GM19463 (cell line): ENCODE results near the gene MRPL12.
A peak's percentile ranks its signal among the peaks of the same experiment; 100 is the strongest.

Experiments
- ATAC-seq: cut with Tn5 transposase; IDR thresholded peaks from one replicate; pipeline ENCODE4 v1.9.1; 2021; ENCODE audit warnings: mild to moderate bottlenecking, moderate library complexity; ENCODE audit not compliant: unreplicated experiment

Gene MRPL12

DNA sequence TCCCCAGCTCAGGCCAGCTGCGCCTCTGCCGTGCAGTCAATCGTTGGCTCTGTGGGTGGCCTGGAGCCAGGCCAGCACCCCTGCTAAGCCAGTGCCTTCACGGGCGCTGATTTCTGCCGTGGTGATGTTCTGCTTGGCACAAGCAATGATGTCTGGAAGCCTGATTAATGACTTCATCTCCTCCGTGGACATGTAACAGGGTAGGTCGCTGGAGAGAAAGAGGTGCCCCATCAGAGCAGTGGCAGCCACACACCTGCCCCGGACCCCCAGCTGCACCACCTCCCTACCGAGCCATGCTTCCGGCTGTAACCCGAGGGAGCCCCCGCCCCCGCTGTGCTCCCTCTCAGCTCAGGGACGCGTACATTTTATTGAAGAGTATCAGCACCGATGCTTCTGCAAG is 21.5 kb upstream of the MRPL12 start:
- no peak for ATAC-seq

DNA sequence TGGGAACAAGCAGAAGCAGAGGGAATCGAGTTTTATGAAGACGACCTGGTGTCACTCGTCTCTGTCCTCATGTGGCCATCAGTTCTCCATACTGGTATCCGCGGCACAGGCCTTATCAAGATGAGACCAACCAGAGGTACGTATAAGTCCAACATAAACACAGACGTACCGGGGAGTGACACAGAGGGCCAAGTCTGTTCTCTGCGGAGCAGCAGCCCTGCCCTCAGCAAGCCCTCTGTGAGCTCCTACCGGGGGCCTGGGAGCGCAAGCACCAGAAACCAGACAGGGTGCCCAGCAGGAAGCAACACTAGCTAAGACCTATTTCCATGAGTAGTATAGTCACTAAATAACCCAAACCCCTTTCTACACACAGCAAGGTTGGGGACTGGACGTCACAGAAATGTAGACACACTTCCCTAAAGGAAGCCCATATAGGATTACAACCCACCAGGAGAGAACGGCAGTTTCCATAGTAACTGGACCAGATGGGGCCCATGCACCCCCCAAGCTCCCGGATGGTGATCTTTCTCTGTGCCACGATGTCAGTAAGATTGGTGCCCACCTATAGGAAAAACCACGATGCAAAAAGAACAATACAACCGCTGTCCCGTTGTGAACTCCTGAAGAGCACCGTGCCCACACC is 20.5 kb upstream of the MRPL12 start:
- ATAC-seq, result no peak

DNA sequence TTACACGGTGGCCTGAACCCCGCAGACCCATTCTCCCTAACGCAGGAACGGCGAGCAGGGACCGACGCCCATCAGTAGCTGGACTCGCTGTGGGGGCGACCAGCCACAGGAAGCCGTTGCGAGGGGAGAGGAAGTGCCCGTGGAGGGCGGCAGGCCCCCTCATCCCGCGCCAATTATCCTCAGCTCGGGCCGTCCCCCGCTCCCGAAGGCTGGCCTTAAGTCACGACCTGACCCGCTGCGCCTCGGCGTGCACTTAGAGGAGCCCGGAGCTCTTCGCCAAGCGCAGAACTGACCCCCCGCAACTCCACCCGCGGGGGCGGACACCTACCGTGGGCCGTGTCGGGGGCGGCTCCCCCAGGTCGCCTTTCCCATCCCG is 20.0 kb upstream of the MRPL12 start:
- ATAC-seq, result peak; percentile 9

DNA sequence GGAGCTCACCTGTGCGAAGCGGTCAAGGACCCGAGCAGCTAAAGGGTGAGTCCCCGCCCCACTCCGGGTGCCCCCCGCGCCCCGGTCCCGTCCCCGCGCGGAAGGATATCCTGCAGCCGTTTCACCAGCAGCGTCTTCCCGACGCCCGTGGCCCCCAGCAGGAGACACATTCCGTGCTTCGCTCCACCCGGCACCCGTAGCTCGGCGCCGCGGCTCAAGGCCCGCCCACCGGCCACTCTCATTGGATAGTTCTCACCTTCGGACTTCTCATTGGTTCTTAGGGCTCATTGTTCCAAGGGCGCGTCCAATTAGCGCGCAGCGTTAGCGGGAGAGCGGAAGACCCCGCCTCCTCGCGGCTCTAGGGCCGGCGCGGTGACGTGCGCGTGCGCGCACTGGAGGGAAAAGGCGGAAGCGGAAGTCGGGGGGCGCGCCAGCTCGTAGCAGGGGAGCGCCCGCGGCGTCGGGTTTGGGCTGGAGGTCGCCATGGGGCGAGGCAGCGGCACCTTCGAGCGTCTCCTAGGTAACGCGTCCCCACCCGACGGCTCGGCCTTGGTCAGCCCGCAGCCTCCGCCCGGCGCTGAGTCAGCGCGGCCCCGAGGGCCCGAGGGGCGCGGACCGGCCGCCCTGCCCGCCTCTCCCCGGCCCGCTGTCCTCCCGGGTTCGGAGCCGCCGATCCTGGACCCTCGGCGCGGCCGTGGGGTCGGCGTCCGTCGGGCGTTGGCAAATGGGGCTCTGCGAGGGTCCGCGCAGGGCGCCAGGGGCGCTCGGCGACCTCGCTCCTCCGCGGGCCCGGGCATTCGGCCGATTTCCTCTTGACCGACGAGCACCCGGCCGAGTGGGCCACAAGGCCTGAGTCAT is 19.4 kb upstream of the MRPL12 start, which contains the start of the genes ARL16 and HGS:
ARL16 (minus strand) TSS at position 214 of the 858 bp plus-strand sequence; CDS start at position 170, 44 bp downstream.
HGS (plus strand) TSS at position 428 of the 858 bp plus-strand sequence; CDS start at position 484, 56 bp downstream.
- peak; percentile 91 for ATAC-seq

DNA sequence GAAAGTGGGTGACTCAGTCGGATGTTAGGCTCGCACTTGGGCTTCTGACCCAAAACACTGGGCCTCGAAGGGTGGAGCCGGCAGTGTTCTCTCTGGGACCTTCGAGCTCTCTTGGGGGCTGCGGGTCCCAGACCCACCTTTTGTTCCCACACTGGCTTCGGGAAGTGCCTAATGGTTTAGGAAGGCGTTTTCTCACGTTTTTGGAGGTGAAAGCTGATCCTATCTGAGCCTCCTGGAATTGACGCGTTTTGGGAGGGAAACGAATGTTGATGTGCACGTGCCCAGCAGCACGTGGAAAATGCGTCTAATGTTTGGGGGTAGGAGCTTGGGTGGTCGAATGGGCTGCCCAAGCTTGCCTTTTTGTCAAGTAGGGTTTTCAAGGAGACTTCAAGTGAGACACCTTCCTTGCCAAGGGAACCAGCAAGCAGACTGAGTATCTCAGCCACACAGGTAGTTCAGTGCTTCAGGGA is 18.7 kb upstream of the MRPL12 start:
- peak; percentile 8 for ATAC-seq

DNA sequence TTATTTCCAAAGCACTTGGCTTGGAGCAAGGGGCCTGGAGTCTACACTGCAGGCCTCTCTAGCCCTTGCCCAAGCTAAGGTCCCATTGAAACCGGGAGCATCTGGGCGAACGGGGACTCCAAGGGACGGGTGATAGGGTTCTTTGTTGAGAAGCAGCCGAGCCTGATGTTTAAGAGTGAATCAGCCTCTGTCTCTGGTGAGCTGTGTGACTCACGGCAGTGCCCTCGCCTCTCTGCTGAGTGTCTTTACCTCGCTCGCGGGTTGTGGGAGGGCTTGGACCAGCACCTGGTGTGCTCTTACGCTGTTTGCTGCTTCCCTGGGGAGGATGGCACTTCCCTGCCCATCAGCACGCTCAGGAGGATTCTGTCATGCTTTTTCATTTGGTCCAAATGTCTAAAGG is 18.1 kb upstream of the MRPL12 start:
- ATAC-seq, result no peak

DNA sequence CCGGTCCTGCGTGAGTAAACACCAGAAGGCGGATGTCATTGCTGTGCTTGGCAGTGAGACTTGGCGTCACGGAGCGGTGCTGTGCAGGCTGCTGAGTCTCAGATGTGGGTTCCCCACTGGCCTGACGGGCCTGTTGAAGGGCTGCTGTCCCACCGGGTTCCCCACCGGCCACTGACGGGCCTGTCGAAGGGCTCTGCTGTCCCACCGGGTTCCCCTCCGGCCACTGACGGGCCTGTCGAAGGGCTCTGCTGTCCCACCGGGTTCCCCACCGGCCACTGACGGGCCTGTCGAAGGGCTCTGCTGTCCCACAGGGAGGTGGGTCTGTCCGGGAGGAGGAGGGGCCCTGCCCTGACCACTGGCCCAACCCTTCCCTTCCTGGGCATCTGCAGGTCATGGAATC is 16.6 kb upstream of the MRPL12 start:
- ATAC-seq, result no peak

DNA sequence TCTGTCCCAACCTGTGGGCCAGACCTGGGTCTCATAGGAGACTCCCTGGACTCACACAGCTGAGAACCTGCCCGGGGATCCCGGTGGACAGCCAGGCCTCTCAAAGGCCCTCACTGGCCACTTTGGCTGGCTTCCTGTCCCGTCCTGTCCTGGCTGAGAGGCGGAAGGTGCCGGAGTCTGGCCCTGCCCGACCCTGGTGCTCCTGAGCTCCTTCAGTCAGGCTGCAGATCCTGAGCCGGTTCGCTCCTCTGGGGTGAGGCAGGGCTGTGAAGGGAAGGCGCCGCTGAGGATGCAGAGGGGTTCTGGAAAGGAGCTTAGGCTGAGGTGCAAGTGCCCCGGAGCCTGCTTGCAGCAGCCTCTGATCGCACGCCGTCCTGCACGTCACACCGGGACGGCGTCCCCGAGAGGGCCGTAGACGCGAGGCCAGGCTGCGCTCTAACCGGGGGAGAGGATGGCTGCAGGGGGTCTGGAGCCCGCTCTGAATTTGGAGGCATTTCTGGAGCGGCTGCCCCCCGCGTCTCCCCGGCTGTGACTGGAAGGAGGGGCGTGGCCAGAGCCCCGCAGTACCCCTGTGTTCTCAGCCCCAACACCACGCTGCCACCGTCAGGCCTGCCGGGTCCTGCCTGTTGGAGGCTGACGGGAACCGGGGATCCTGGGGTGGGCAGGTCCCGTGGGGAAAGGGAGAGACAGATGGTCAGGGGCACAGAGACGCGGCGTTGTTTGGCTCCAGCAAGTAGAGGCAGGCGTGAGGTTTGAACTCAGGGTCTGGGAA is 15.2 kb upstream of the MRPL12 start:
- no peak for ATAC-seq

DNA sequence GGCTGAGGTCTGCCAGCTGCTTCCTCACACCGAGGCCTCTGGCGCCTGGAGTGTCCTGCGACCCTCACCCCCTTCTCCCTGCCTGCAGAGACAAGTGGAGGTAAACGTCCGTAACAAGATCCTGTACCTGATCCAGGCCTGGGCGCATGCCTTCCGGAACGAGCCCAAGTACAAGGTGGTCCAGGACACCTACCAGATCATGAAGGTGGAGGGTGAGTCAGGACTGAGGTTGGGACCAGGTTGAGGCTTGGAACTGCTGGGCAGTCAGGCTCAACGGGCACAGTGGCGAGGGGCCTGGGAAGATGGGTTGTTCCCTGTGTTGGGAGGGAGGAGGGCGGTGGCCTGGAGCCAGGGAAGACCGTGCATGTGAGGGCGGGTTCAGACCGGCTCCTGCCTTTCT is 14.6 kb upstream of the MRPL12 start:
- no peak for ATAC-seq

DNA sequence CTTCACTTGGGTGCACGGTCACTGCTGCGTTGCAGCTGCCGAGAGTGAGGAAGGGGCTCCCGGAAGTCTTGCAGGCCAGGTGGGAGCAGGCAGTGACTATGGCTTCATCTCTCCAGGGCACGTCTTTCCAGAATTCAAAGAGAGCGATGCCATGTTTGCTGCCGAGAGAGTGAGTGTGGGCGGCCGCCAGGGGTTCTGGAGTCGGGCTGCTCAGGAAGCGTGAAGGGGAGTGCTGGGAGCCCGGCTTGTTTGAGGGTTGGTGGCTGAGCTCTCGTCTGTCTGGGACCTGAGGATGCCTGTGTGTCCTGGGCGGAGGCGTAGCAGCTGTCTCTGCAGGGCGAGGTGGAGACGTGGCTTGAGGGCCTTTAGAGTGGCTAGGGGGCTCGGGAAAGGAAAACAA is 13.1 kb upstream of the MRPL12 start:
- no peak for ATAC-seq

DNA sequence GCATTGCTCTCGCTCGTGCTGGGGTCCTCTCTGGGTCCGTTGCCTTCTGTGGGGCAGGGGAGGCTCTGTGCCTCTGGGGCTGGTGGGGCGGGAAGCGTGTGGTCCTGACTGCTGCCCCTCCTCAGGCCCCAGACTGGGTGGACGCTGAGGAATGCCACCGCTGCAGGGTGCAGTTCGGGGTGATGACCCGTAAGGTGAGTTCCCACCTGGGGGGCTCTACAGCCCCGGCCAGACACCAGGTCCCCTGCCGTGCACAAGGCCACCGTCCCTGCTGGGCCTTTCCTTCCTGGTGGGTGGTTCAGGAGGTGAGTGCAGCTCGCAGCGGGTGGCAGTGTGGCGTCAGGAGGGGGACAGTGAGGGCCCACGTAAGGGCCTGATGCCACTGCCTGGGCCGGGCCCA is 12.6 kb upstream of the MRPL12 start:
- ATAC-seq, result no peak

DNA sequence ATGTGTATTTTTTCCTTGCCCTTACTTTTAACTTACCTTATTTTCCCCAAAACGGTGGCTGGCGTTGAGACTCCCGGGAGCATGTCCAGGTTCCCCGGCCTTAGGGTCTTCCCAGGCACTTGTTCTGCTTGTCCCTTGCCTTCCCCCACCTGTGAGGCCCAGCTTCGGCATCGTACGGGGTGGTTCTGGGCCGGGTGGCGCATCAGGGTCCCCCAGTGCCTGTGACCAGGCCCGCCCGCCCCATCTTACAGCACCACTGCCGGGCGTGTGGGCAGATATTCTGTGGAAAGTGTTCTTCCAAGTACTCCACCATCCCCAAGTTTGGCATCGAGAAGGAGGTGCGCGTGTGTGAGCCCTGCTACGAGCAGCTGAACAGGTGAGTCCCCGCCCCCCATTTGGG is 12.0 kb upstream of the MRPL12 start:
- no peak for ATAC-seq

DNA sequence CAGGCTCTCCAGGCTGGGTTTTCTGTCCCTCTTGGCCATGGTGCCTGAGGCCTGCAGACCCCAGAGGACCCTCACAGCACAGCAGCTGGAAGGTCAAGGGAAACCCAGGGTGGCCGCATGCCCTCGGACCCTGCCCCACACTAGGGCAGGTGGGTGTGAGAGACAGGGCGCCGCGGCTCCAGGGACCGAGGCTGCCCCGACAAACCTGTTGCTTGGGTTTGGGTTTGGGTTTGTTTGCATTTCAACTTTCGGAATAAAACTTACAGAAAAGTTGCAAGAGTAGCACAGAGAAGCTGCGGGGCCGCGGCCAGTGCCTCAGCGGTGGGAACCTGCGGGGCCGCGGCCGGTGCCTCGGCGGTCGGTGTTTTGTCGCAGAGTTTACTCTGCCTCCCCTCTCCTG is 11.6 kb upstream of the MRPL12 start:
- no peak for ATAC-seq

DNA sequence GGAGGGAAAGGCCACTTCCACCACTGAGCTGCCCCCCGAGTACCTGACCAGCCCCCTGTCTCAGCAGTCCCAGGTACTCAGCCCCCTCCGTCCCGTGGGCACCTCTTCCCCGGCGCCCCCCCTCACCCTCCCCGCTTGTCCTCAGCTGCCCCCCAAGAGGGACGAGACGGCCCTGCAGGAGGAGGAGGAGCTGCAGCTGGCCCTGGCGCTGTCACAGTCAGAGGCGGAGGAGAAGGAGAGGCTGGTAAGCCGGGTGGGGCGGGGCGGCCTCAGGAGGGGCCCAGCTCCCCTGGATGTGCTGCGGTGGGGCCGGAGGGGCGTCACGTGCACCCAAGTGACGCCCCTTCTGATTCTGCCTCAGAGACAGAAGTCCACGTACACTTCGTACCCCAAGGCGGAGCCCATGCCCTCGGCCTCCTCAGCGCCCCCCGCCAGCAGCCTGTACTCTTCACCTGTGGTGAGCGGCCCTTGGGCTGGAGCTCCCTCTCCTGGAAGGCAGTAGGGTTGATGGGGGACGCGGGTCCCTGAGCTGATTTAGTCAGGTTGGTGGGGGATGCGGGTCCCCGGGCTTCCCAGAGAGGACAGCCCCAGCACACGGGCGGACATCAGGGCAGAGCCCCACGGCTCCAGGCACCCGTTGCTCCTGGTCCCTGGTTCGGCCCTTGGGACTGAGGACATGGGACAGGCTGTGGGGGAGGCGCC is 9.5 kb upstream of the MRPL12 start:
- ATAC-seq, result no peak

DNA sequence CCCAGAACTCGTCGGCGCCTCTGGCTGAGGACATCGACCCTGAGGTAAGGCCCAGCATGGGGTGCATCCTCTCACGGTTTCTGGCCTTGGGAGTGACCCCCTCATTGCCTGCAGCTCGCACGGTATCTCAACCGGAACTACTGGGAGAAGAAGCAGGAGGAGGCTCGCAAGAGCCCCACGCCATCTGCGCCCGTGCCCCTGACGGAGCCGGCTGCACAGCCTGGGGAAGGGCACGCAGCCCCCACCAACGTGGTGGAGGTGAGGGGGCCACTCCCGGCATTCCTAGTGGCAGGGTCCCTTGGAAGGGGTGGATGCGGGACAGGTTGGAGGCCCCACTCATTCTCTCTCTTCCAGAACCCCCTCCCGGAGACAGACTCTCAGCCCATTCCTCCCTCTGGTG is 8.4 kb upstream of the MRPL12 start:
- ATAC-seq, result no peak

DNA sequence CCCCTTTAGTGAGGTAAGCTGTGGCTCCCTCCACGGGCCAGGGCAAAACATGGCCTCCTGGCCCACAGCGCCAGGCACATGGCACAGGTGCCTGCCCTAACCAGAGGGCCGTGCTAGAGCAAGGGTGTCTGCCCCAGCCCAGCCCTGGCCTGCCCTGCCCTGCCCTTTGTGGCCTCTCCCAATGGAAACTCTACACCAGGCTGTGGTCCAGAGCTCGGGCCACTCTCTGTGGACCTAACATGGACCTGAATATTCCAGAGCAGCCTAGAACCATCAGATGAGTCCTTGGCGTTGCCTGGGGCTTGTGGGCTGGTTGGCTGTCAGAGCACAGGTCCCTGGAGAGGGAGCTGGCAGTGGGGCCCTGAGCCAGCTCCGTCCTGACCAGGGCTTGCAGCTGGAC is 8.0 kb upstream of the MRPL12 start:
- ATAC-seq, result no peak

DNA sequence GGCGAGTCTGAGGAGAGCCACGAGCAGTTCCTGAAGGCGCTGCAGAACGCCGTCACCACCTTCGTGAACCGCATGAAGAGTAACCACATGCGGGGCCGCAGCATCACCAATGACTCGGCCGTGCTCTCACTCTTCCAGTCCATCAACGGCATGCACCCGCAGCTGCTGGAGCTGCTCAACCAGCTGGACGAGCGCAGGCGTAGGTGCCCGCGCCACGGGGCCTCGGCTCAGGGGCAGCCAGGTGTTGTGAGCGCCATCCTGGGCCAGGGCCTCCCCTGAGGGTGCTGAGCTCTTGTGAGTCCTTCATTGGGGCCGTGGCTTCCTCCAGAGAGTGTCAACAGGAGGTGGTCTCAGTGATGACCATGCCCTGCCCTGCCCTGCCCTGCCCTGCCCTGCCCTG is 7.4 kb upstream of the MRPL12 start:
- ATAC-seq, result no peak

DNA sequence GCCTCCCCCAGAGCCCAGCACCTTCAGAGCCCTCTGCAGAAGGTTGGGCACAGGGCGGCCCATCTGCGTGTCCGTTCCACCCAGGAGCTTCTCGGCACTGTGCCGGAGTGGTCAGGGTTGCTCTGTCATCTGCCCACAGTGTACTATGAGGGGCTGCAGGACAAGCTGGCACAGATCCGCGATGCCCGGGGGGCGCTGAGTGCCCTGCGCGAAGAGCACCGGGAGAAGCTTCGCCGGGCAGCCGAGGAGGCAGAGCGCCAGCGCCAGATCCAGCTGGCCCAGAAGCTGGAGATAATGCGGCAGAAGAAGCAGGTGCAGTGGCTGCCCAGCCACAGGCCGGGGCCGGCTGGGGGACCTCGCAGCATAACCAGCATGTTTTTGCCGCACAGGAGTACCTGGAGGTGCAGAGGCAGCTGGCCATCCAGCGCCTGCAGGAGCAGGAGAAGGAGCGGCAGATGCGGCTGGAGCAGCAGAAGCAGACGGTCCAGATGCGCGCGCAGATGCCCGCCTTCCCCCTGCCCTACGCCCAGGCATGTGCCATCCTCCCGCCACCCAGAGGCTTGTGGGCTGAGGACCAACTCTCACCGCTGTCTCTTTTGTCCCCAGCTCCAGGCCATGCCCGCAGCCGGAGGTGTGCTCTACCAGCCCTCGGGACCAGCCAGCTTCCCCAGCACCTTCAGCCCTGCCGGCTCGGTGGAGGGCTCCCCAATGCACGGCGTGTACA is 6.8 kb upstream of the MRPL12 start:
- no peak for ATAC-seq

DNA sequence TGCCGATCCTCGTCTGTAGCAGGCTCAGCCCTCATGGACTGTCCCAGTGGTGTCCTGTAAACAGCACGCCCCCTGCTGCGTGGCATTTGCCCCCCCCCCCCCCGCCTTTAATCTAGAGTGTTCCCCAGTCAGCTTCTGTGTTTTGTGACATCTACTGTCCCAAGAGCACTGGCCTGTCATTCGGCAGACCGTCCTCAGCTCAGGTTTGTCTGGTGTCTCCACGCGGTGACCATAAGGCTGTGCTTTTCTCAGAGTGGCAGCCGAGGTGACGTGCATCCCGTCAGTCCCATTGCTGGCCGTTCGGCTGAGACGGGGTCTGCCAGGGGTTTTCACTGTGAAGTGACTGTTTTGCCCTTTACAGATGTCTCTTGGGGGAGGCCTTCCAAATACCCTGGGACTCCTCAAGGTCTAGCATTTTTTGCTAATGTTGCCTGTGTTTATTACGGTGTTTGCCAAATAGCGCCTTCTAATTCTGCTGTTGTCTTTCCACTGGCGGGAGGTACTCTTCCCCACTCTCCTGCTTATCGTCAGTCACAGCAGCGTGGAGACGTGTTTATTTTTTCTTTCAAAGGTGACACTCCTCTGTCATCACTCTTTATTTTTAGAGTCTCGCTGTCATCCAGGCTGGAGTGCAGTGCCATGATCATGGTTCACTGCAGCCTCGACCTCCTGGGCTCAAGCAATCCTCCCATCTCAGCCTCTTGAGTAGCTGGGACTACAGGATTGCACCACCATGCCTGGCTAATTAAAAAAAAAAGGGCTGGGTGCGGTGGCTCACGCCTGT is 5.7 kb upstream of the MRPL12 start:
- no peak for ATAC-seq
